HEK293T (cell line): ENCODE data around the gene SLC1A1.

Source experiments
- ARNT ChIP-seq: fragments of 450-650 bp; IDR thresholded peaks from 2 replicates; pipeline ENCODE4 v1.6.1; 2017; ENCODE audit warnings: mild to moderate bottlenecking
- BHLHE40 ChIP-seq: fragments of 450-650 bp; IDR thresholded peaks from 2 replicates; pipeline ENCODE4 v1.6.1; 2016; ENCODE audit warnings: mild to moderate bottlenecking, moderate library complexity, borderline replicate concordance
- CTBP1 ChIP-seq: fragments of 450-650 bp; IDR thresholded peaks from 2 replicates; pipeline ENCODE4 v1.6.1; 2016; ENCODE audit warnings: borderline replicate concordance
- ELF4 ChIP-seq: fragments of 450-650 bp; IDR thresholded peaks from 2 replicates; pipeline ENCODE4 v1.6.1; 2017; ENCODE audit warnings: antibody characterized with exemption
- SP1 ChIP-seq: fragments of 450-650 bp; IDR thresholded peaks from 2 replicates; pipeline ENCODE4 v1.6.1; 2017
- SUZ12 ChIP-seq: fragments of 450-650 bp; IDR thresholded peaks from 2 replicates; pipeline ENCODE4 v1.6.1; 2016; ENCODE audit warnings: mild to moderate bottlenecking

DNA sequence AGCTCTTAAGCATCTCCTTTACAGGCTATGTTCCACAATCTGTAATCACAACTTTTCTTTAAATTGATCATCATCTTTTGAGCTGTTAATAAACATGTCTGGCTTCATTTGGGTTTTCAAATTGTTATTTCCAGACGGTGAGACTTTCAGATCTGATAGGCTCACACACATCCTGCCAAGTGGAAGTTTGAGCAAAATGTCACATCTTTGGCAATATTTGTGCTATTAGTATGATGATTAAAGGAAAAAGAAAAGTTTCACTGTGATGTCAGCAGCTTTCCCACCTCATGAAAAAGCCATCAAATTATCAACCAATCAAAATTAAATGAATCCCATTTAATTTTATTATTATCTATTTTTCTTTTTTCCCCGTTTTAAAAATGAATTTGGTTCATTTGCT is 29.8 kb downstream of the SLC1A1 start:
- no peak for TF ChIP-seq SUZ12
- TF ChIP-seq SP1, result no peak
- TF ChIP-seq BHLHE40, result no peak
- TF ChIP-seq ELF4, result no peak
- TF ChIP-seq CTBP1, result no peak
- TF ChIP-seq ARNT, result no peak
